ENCODE measurements around the gene TRPM2. TPM values are rescaled to one million over a fixed set of nuclear protein-coding genes. Genes with fewer than 3 reads are reported as not detected.

TRPM2 gene
- total RNA-seq, 1 experiment from 2014 or later, result 28.1 TPM

DNA sequence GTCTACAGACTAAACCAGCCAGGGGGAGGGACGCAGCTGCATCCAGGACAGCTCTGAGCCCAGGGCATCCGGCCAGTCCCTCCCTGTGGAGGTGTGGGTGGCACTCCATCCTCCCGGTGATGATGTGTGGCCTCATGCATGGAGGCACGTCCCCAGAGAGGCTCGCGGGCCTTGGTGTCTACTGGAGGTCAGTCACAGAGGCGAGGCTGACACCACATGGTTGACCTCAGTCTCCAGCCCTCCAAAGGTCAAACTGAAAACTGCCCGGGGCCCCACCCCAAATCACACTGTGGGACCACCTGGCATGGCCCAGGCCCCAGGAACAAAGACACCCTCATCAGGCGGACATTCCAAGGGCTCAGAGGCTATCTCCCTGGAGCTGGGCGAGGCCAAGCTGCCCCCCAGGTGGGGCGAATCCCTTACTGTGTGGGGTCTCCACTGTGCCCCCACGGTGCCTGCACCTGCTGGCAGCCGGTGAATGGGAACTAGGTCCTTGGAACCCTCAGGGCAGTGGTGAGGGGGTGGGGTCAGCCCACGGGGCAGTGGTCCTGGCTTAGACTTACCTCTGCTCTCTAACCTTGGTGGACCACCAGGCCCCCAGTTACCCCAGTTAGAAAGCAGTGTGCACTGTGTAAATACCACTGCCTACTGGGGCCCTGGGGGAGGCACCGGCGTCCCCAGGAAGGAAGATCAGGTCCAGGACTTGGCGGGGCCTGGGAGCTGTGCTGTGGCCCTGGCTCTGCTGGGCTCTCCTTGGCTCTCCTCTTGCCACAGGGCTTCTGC, 49.1 kb downstream of the TRPM2 start:
- Histone ChIP-seq H3K27ac (ENCODE audit: low read depth, low read length) (no peak overlapping the region), H3K9me2 (ENCODE audit: insufficient read depth) (no peaks in the 10 kb centered on the region), H4K20me1 (ENCODE audit: insufficient read depth) (no peaks in the 10 kb centered on the region), H3K9ac (ENCODE audit: low read length) (no peak overlapping the region), H3K79me2 (ENCODE audit: insufficient read depth, low read length) (no peaks in the 10 kb centered on the region), H3K4me1 (ENCODE audit: control insufficient read depth in 1 of 2, insufficient read depth in 2 of 2, low read length in 2 of 2) (no peaks in the 10 kb centered on the region), H3K27me3 (ENCODE audit: insufficient read depth, low read length) (no peaks in the 10 kb centered on the region), H3K4me2 (ENCODE audit: low read length) (no peak overlapping the region), H3K4me3 (replicated peaks in 1 of 2; ENCODE audit: low read depth in 1 of 2, low read length in 2 of 2) (no peak overlapping the region), H2AFZ (ENCODE audit: low read depth, low read length, poor library complexity, severe bottlenecking) (no peak overlapping the region), H3K36me3 (ENCODE audit: control insufficient read depth in 1 of 2, insufficient read depth in 2 of 2, low read length in 2 of 2) (no peaks in the 10 kb centered on the region), H3K9me3 (ENCODE audit: control insufficient read depth in 1 of 2, insufficient read depth in 1 of 2, low read depth in 1 of 2, low read length in 2 of 2) (peaks cover 0 to 9% of the 10 kb centered on the region in 2 experiments; a peak in 1 of 4 replicates)
- POLR2A ChIA-PET, result no interaction called here
- no TSS peak for BruUV-seq (replicated peaks)
- ATAC-seq, result no peak
- intact Hi-C loops (cut with micrococcal nuclease), result no loop called here
- no peak for TF ChIP-seq TCF7L2 (IDR thresholded peaks at IDR 0.05; ENCODE audit: borderline replicate concordance, extremely low read depth, insufficient read depth, insufficient read length)
- TF ChIP-seq ZFX (IDR thresholded peaks at IDR 0.05), result no peak
- TF ChIP-seq EZH2phosphoT487 (IDR thresholded peaks at IDR 0.05; ENCODE audit: borderline replicate concordance), result no peak
- no peak for TF ChIP-seq RAD21 (IDR thresholded peaks at IDR 0.05; ENCODE audit: low read depth)
- TF ChIP-seq, protein P1, sequence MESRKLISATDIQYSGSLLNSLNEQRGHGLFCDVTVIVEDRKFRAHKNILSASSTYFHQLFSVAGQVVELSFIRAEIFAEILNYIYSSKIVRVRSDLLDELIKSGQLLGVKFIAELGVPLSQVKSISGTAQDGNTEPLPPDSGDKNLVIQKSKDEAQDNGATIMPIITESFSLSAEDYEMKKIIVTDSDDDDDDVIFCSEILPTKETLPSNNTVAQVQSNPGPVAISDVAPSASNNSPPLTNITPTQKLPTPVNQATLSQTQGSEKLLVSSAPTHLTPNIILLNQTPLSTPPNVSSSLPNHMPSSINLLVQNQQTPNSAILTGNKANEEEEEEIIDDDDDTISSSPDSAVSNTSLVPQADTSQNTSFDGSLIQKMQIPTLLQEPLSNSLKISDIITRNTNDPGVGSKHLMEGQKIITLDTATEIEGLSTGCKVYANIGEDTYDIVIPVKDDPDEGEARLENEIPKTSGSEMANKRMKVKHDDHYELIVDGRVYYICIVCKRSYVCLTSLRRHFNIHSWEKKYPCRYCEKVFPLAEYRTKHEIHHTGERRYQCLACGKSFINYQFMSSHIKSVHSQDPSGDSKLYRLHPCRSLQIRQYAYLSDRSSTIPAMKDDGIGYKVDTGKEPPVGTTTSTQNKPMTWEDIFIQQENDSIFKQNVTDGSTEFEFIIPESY (IDR thresholded peaks at IDR 0.05; ENCODE audit: extremely low read depth, insufficient replicate concordance, low read length), result no peak
- no peak for TF ChIP-seq CEBPB (IDR thresholded peaks at IDR 0.05; ENCODE audit: low read depth)
- TF ChIP-seq, protein P2, sequence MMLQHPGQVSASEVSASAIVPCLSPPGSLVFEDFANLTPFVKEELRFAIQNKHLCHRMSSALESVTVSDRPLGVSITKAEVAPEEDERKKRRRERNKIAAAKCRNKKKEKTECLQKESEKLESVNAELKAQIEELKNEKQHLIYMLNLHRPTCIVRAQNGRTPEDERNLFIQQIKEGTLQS (IDR thresholded peaks at IDR 0.05), result no peak
- TF ChIP-seq, protein P3, sequence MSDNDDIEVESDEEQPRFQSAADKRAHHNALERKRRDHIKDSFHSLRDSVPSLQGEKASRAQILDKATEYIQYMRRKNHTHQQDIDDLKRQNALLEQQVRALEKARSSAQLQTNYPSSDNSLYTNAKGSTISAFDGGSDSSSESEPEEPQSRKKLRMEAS (IDR thresholded peaks at IDR 0.05), result no peak
- TF ChIP-seq CBX3 (IDR thresholded peaks at IDR 0.05; ENCODE audit: low read depth), result no peak
- no peak for TF ChIP-seq FOSL1 (IDR thresholded peaks at IDR 0.05; ENCODE audit: low read depth)
- TF ChIP-seq SP1 (IDR thresholded peaks at IDR 0.05; ENCODE audit: low read depth), result no peak
- TF ChIP-seq POLR2AphosphoS5 (IDR thresholded peaks at IDR 0.05; ENCODE audit: low read depth, low read length), result no peak
- TF ChIP-seq YY1 (IDR thresholded peaks at IDR 0.05; ENCODE audit: extremely low read depth, insufficient replicate concordance, low read depth, low read length), result no peak
- TF ChIP-seq SIN3A (IDR thresholded peaks at IDR 0.05; ENCODE audit: low read depth), result no peak
- RAD21 ChIA-PET (ENCODE audit: low non-redundant PET in 1 of 2, low total read pairs in 2 of 2, uncharacterized antibody in 2 of 2, unreplicated experiment in 2 of 2), result no interaction called here
- CTCF ChIA-PET, result no interaction called here
- no peak for DNase-seq (ENCODE audit: low read depth, low spot score)
